HUDEP-2 (cell line): ENCODE data around the gene TAF12.
"Not testable (repeated sequence)": the region's sequence is repeated elsewhere in the genome, so short reads cannot be mapped to it uniquely, and the experiment has no call there.

Source experiments
- DNase-seq, 76 experiments: peaks; one replicate each; lab custom pipeline; 2025; ENCODE audit not compliant: unreplicated experiment in 76 of 76; lab: John Stamatoyannopoulos, UW

Gene TAF12

GRCh38 chr1:28586585-28587391 lies 56.1 kb downstream of the TAF12 start:
- DNase-seq = not testable (repeated sequence)

GRCh38 chr1:28582248-28582615 lies 60.6 kb downstream of the TAF12 start:
- DNase-seq = peak in 6 of 76 experiments; percentile 16 to 55 (median 29)

GRCh38 chr1:28581531-28582247 lies 61.2 kb downstream of the TAF12 start:
- DNase-seq = peak; percentile 18 to 96 (median 88)

GRCh38 chr1:28580722-28581530 lies 61.9 kb downstream of the TAF12 start:
- DNase-seq = peak in 30 of 76 experiments; percentile 2 to 65 (median 34)

- no peak for DNase-seq
Observed at GRCh38 chr1:28579401-28579800, 63.5 kb downstream of the TAF12 start.

GRCh38 chr1:28578696-28579218 lies 64.1 kb downstream of the TAF12 start:
- DNase-seq = no peak

- peak in 7 of 76 experiments; percentile 8 to 46 (median 21) for DNase-seq
Observed at GRCh38 chr1:28577738-28578536, 64.9 kb downstream of the TAF12 start.

- peak in 14 of 76 experiments; percentile 6 to 46 (median 22) for DNase-seq
Observed at GRCh38 chr1:28577052-28577678, 65.7 kb downstream of the TAF12 start.

- DNase-seq = no peak
Observed at GRCh38 chr1:28573564-28573963, 69.3 kb downstream of the TAF12 start.

GRCh38 chr1:28572891-28573290 lies 70.0 kb downstream of the TAF12 start:
- not testable (repeated sequence) for DNase-seq

- DNase-seq = no peak
Observed at GRCh38 chr1:28571911-28572310, 71.0 kb downstream of the TAF12 start.

- no peak for DNase-seq
Observed at GRCh38 chr1:28566931-28567330, 75.9 kb downstream of the TAF12 start.

GRCh38 chr1:28565726-28566125 lies 77.1 kb downstream of the TAF12 start:
- DNase-seq = no peak

GRCh38 chr1:28565040-28565439 lies 77.8 kb downstream of the TAF12 start:
- DNase-seq = no peak

GRCh38 chr1:28564310-28564709 lies 78.6 kb downstream of the TAF12 start:
- no peak for DNase-seq

- DNase-seq = no peak
Observed at GRCh38 chr1:28560886-28561285, 82.0 kb downstream of the TAF12 start.
